ENCODE measurements around the gene AP1S1. TPM values are rescaled to one million over a fixed set of nuclear protein-coding genes. Genes with fewer than 3 reads are reported as not detected.

Gene AP1S1
- total and polyA plus RNA-seq, 2 experiments from 2014 or later = 31.1 to 85.8 TPM

DNA sequence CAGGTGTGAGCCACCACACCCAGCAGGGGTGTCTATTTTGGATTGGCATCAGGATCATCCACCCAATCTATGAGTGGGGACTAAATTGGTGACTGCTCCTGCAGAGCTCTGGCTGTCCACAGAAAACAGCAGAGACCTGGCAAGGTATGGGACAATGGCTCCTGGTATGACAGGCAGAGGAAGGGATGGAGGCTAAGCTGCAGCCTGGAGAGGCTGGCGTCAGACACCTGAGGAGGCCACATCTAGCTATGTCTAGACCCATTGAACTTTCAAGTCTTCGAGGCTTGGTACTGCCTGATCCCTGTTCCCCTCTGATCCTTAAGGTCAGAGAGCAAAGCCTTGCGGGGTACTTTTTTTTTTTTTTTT is 30.6 kb upstream of the AP1S1 start:
- H3K4me3 ChIP-seq = no peak overlapping the region

DNA sequence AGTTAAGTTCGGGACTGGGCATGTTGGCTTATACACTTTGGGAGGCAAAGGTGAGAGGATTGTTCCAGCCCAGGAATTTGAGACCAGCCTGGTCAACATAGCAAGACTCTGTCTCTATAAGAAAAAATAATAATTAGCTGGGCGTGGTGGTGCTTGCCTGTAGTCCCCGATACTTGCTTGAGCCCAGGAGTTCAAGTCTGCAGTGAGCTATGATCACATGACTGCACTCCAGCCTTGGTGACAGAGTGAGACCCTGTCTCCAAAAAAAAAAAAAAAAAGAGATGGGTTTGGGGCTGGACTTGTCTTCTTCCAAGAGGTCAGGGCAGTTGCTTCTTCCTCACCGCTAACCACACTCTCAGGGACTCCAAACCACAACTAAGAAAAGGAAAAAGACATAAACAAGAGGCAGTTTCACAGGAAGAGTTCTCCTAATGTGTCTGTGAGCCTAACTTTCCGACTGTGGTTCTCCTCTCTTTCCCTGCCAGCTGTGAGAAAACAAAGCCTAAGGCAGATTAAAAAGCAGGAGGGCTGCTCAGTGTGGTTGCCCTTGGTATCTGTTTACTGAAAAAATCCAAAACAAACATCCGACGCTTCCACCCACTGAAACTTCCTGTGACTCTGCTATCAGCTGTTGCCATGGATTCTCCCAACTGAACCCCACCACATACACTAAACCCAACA is 29.8 kb upstream of the AP1S1 start:
- Histone ChIP-seq H3K9me2 (replicated peaks; ENCODE audit: insufficient read depth) (no peaks in the 10 kb centered on the region), H4K20me1 (ENCODE audit: insufficient read depth, poor library complexity, severe bottlenecking) (no peaks in the 10 kb centered on the region), H3K79me2 (no peaks in the 10 kb centered on the region), H3K9me3 (ENCODE audit: low read depth) (no peaks in the 10 kb centered on the region), H3K4me1 (ENCODE audit: insufficient read depth) (peaks cover 38% of the 10 kb centered on the region), H2AFZ (no peak overlapping the region), H3K4me2 (peak overlapping the region; percentile 24), H3K36me3 (replicated peaks; ENCODE audit: insufficient read depth, low read depth) (no peaks in the 10 kb centered on the region), H3K27ac (peak overlapping the region; percentile 91), H3K4me3 (no peak overlapping the region), H3K27me3 (no peaks in the 10 kb centered on the region)
- 50% methylated on average over 7 of the region's 7 CpGs for WGBS (ENCODE audit: low lambda C conversion rate, missing lambda C conversion rate)
- DNase-seq (ENCODE audit: low spot score) = peak; percentile 66
- no peak for TF ChIP-seq EZH2 (IDR thresholded peaks at IDR 0.05; ENCODE audit: borderline replicate concordance)
- no peak for TF ChIP-seq EZH2phosphoT487 (IDR thresholded peaks at IDR 0.05; ENCODE audit: low read depth, severe bottlenecking, unreplicated experiment)
- TF ChIP-seq CTCF (IDR thresholded peaks at IDR 0.05; ENCODE audit: poor library complexity) = no peak

More for the DNA sequence above, 30.6 kb upstream of the AP1S1 start:
- H4K20me1 ChIP-seq (ENCODE audit: insufficient read depth, poor library complexity, severe bottlenecking) = no peaks in the 10 kb centered on the region
- no peak for DNase-seq (ENCODE audit: low spot score)
- H3K4me1 ChIP-seq (ENCODE audit: insufficient read depth) = peaks cover 38% of the 10 kb centered on the region
- TF ChIP-seq EZH2 (IDR thresholded peaks at IDR 0.05; ENCODE audit: borderline replicate concordance) = no peak
- no peak for TF ChIP-seq CTCF (IDR thresholded peaks at IDR 0.05; ENCODE audit: poor library complexity)
- no peak for TF ChIP-seq EZH2phosphoT487 (IDR thresholded peaks at IDR 0.05; ENCODE audit: low read depth, severe bottlenecking, unreplicated experiment)
- no peak overlapping the region for H2AFZ ChIP-seq
- 84% methylated on average over 3 of the region's 3 CpGs for WGBS (ENCODE audit: low lambda C conversion rate, missing lambda C conversion rate)
- peak overlapping the region; percentile 94 for H3K27ac ChIP-seq
- H3K27me3 ChIP-seq = no peaks in the 10 kb centered on the region
- H3K79me2 ChIP-seq = no peaks in the 10 kb centered on the region
- no peaks in the 10 kb centered on the region for H3K9me2 ChIP-seq (replicated peaks; ENCODE audit: insufficient read depth)
- no peaks in the 10 kb centered on the region for H3K36me3 ChIP-seq (replicated peaks; ENCODE audit: insufficient read depth, low read depth)
- no peaks in the 10 kb centered on the region for H3K9me3 ChIP-seq (ENCODE audit: low read depth)
- no peak overlapping the region for H3K4me2 ChIP-seq

GRCh38 chr7:101125989-101126650 is 28.2 kb upstream of the AP1S1 start:
- Histone ChIP-seq H3K4me1 (ENCODE audit: insufficient read depth) (peaks cover 38% of the 10 kb centered on the region), H3K36me3 (replicated peaks; ENCODE audit: insufficient read depth, low read depth) (no peaks in the 10 kb centered on the region), H3K9me3 (ENCODE audit: low read depth) (no peaks in the 10 kb centered on the region), H2AFZ (no peak overlapping the region), H3K9me2 (replicated peaks; ENCODE audit: insufficient read depth) (no peaks in the 10 kb centered on the region), H3K27ac (peak overlapping the region; percentile 86), H4K20me1 (ENCODE audit: insufficient read depth, poor library complexity, severe bottlenecking) (no peaks in the 10 kb centered on the region), H3K27me3 (no peaks in the 10 kb centered on the region), H3K4me2 (peak overlapping the region; percentile 73), H3K4me3 (no peak overlapping the region), H3K79me2 (no peaks in the 10 kb centered on the region)
- 53% methylated on average over 15 of the region's 15 CpGs for WGBS (ENCODE audit: low lambda C conversion rate, missing lambda C conversion rate)
- peak; percentile 60 for DNase-seq (ENCODE audit: low spot score)
- TF ChIP-seq EZH2phosphoT487 (IDR thresholded peaks at IDR 0.05; ENCODE audit: low read depth, severe bottlenecking, unreplicated experiment) = no peak
- TF ChIP-seq CTCF (IDR thresholded peaks at IDR 0.05; ENCODE audit: poor library complexity) = no peak
- TF ChIP-seq EZH2 (IDR thresholded peaks at IDR 0.05; ENCODE audit: borderline replicate concordance) = no peak
